Keratinocyte (primary cell): ENCODE results near the gene PSMB10.

Experiments used
- EZH2 ChIP-seq: IDR thresholded peaks from one replicate; pipeline ENCODE4 v1.6.1; 2012; ENCODE audit warnings: inconsistent platforms, mild to moderate bottlenecking, low read length, moderate library complexity
- TF ChIP-seq, protein P1 (sequence below), 3 experiments: IDR thresholded peaks in 1 of 3; conservative IDR thresholded peaks in 1 of 3; optimal IDR thresholded peaks in 1 of 3; 2 replicates in 2 of 3; 3 replicates in 1 of 3; pipeline versions ENCODE3 to v1.5.1; 2011; ENCODE audit warnings: low read length in 3 of 3, mild to moderate bottlenecking in 3 of 3, moderate library complexity in 2 of 3, control low read depth in 1 of 3, inconsistent platforms in 1 of 3; ENCODE audit not compliant: insufficient read depth in 2 of 3; ENCODE audit errors: extremely low read depth in 1 of 3

DNA sequence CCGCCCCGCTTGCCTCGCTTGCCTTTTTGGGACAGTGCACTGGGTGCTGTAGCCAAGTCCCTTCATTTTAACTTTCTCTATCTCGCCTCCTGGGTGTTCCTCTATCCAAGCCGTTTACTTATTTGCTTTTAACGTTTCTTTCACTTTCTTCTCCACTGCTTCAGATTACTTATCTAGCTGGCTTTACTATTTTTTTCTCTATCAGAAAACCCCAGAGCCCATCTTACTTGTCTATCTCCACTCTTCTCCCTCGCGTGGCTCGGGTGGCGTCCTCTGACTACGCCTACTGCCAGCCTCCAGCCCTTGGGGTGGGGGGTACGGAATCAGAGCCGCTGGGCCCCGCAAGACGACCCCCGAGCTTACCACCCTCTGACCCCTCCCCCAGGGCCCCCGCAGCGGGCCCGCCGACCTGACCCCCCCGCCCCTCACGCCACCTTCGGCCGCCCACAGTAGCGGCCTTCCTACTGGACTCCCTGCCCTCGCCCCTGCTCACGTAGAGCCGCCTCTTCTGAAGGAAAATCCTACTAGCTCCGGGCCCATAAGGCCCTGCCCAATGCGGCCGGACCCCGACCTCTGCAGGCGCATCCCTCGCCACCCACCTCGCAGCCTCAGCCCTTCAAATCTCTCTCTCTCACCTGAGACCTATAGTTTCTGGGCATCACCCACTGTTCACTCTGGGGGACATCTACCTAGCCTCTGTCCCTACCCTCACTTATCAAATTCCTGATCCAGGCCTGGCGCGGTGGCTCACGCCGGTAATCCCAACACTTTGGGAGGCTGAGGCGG, 32.8 kb upstream of the PSMB10 start:
- TF ChIP-seq, protein P1, sequence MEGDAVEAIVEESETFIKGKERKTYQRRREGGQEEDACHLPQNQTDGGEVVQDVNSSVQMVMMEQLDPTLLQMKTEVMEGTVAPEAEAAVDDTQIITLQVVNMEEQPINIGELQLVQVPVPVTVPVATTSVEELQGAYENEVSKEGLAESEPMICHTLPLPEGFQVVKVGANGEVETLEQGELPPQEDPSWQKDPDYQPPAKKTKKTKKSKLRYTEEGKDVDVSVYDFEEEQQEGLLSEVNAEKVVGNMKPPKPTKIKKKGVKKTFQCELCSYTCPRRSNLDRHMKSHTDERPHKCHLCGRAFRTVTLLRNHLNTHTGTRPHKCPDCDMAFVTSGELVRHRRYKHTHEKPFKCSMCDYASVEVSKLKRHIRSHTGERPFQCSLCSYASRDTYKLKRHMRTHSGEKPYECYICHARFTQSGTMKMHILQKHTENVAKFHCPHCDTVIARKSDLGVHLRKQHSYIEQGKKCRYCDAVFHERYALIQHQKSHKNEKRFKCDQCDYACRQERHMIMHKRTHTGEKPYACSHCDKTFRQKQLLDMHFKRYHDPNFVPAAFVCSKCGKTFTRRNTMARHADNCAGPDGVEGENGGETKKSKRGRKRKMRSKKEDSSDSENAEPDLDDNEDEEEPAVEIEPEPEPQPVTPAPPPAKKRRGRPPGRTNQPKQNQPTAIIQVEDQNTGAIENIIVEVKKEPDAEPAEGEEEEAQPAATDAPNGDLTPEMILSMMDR (optimal IDR thresholded peaks at IDR 0.05 in 1 of 3, IDR thresholded peaks at IDR 0.05 in 1 of 3, conservative IDR thresholded peaks at IDR 0.05 in 1 of 3; ENCODE audit: extremely low read depth in 1 of 3, insufficient read depth in 2 of 3, low read length in 3 of 3) = no peak
- TF ChIP-seq EZH2 = no peak
